ENCODE data around the gene ZNF513.

The ZNF513 gene

GRCh38 chr2:27409321-27410073 lies 29.0 kb upstream of the ZNF513 start, which contains the start of gene PPM1G:
Gene PPM1G, minus strand, starts transcription at chr2:27409591. Its CDS starts 169 bp downstream, at chr2:27409422.
- peak; percentile 97 for ATAC-seq
- TF ChIP-seq OSR1 (CRISPR knock-in tag; IDR thresholded peaks at IDR 0.05) (no peak), ZNF70 (CRISPR knock-in tag; IDR thresholded peaks at IDR 0.05) (no peak), ISL1 (CRISPR knock-in tag; IDR thresholded peaks at IDR 0.05) (no peak), CSDC2 (CRISPR knock-in tag; IDR thresholded peaks at IDR 0.05) (peak; percentile 45; the same call in 1 of the 2 replicates), ZC3H10 (CRISPR knock-in tag; IDR thresholded peaks at IDR 0.05) (no peak), BACH2 (CRISPR knock-in tag; IDR thresholded peaks at IDR 0.05; ENCODE audit: borderline replicate concordance) (no peak), GLIS3 (CRISPR knock-in tag; IDR thresholded peaks at IDR 0.05) (peak; percentile 53; the same call in 1 of the 2 replicates), ZNF8 (CRISPR knock-in tag; IDR thresholded peaks at IDR 0.05) (no peak), SNAI2 (CRISPR knock-in tag; IDR thresholded peaks at IDR 0.05) (peak; percentile 68; the same call in 1 of the 2 replicates), TOX (CRISPR knock-in tag; IDR thresholded peaks at IDR 0.05; ENCODE audit: borderline replicate concordance) (no peak), RARB (CRISPR knock-in tag; IDR thresholded peaks at IDR 0.05) (no peak), ZNF565 (CRISPR knock-in tag; conservative IDR thresholded peaks at IDR 0.05; ENCODE audit: low read depth) (no peak), TSHZ2 (CRISPR knock-in tag; IDR thresholded peaks at IDR 0.05) (no peak), ZFP3 (CRISPR knock-in tag; IDR thresholded peaks at IDR 0.05) (0 out of 2 replicates have a peak, but pooled peaks have one; percentile 16), PPARA (CRISPR knock-in tag; IDR thresholded peaks at IDR 0.05; ENCODE audit: borderline replicate concordance) (no peak), CREB5 (CRISPR knock-in tag; IDR thresholded peaks at IDR 0.05; ENCODE audit: low read depth) (no peak), ARNTL (CRISPR knock-in tag; IDR thresholded peaks at IDR 0.05; ENCODE audit: borderline replicate concordance, low read depth) (no peak), ESRRG (CRISPR knock-in tag; IDR thresholded peaks at IDR 0.05) (no peak)
- TF ChIP-seq, protein P1, sequence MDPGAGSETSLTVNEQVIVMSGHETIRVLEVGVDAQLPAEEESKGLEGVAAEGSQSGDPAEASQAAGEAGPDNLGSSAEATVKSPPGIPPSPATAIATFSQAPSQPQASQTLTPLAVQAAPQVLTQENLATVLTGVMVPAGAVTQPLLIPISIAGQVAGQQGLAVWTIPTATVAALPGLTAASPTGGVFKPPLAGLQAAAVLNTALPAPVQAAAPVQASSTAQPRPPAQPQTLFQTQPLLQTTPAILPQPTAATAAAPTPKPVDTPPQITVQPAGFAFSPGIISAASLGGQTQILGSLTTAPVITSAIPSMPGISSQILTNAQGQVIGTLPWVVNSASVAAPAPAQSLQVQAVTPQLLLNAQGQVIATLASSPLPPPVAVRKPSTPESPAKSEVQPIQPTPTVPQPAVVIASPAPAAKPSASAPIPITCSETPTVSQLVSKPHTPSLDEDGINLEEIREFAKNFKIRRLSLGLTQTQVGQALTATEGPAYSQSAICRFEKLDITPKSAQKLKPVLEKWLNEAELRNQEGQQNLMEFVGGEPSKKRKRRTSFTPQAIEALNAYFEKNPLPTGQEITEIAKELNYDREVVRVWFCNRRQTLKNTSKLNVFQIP (CRISPR knock-in tag; IDR thresholded peaks at IDR 0.05; ENCODE audit: borderline replicate concordance, low read depth) = peak; percentile 74; the same call in 1 of the 2 replicates
- TF ChIP-seq, protein P2, sequence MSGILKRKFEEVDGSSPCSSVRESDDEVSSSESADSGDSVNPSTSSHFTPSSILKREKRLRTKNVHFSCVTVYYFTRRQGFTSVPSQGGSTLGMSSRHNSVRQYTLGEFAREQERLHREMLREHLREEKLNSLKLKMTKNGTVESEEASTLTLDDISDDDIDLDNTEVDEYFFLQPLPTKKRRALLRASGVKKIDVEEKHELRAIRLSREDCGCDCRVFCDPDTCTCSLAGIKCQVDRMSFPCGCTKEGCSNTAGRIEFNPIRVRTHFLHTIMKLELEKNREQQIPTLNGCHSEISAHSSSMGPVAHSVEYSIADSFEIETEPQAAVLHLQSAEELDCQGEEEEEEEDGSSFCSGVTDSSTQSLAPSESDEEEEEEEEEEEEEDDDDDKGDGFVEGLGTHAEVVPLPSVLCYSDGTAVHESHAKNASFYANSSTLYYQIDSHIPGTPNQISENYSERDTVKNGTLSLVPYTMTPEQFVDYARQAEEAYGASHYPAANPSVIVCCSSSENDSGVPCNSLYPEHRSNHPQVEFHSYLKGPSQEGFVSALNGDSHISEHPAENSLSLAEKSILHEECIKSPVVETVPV (CRISPR knock-in tag; IDR thresholded peaks at IDR 0.05) = 0 out of 2 replicates have a peak, but pooled peaks have one; percentile 29

DNA sequence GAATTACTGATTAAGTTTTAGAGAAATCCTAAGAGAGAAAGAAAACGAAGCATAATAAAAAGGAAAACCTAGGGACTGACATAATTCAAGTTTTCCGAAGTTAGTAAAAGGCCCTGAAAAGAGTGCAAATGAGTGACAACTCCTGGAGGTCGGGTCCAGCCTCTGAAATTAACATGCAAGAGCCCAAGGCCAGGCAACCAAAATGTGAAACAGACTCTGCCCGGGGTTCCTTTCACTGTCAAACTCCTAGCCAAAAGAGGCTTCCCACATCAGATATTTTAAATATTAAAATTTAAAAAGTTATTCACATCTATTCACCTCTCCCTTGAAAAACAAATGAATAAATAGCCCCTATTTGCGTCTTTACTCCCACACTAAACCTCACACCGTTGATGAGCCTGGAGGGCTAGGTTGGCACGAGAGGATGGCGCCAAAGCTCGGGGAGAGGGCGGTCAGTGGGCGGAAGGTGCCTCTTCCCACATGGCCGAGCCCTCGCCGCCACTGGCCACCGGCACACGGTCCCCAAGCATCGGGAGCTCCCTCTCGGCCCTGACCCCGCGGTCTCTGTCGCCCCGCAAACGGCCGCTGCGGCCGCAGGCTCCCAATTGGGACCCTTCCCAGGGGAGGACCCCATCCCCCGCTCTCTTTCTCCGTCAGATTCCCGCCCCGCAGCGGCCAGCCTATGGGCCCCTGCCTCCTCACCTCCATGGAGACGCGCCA lies 28.2 kb upstream of the ZNF513 start:
- ATAC-seq = peak; percentile 70
- TF ChIP-seq ZNF70 (CRISPR knock-in tag; IDR thresholded peaks at IDR 0.05) = no peak
- TF ChIP-seq PPARA (CRISPR knock-in tag; IDR thresholded peaks at IDR 0.05; ENCODE audit: borderline replicate concordance) = no peak
- TF ChIP-seq CREB5 (CRISPR knock-in tag; IDR thresholded peaks at IDR 0.05; ENCODE audit: low read depth) = no peak
- no peak for TF ChIP-seq OSR1 (CRISPR knock-in tag; IDR thresholded peaks at IDR 0.05)
- no peak for TF ChIP-seq BACH2 (CRISPR knock-in tag; IDR thresholded peaks at IDR 0.05; ENCODE audit: borderline replicate concordance)
- no peak for TF ChIP-seq ARNTL (CRISPR knock-in tag; IDR thresholded peaks at IDR 0.05; ENCODE audit: borderline replicate concordance, low read depth)
- TF ChIP-seq SNAI2 (CRISPR knock-in tag; IDR thresholded peaks at IDR 0.05) = no peak
- TF ChIP-seq TCF4 (CRISPR knock-in tag; IDR thresholded peaks at IDR 0.05; ENCODE audit: borderline replicate concordance) = no peak
- no peak for TF ChIP-seq TOX (CRISPR knock-in tag; IDR thresholded peaks at IDR 0.05; ENCODE audit: borderline replicate concordance)
- TF ChIP-seq ZNF8 (CRISPR knock-in tag; IDR thresholded peaks at IDR 0.05) = no peak
- TF ChIP-seq RARB (CRISPR knock-in tag; IDR thresholded peaks at IDR 0.05) = no peak
- TF ChIP-seq TSHZ2 (CRISPR knock-in tag; IDR thresholded peaks at IDR 0.05) = no peak
- TF ChIP-seq ZC3H10 (CRISPR knock-in tag; IDR thresholded peaks at IDR 0.05) = no peak
- TF ChIP-seq GLIS3 (CRISPR knock-in tag; IDR thresholded peaks at IDR 0.05) = no peak
- TF ChIP-seq, protein P2 (CRISPR knock-in tag; IDR thresholded peaks at IDR 0.05) = no peak

All from SK-N-SH treated with all-trans-retinoic acid at 6 μM for 48 hours (cell line).